ENCODE data around the gene TEAD2. TPM values are rescaled to one million over a fixed set of nuclear protein-coding genes. Genes with fewer than 3 reads are reported as not detected.

TEAD2 gene
- total and polyA plus RNA-seq, 7 donors, result 9.7 to 24.1 (median 15.0) TPM

GRCh38 chr19:49347191-49347590, 15.0 kb downstream of the TEAD2 start:
- H3K9me3 ChIP-seq, result no peaks in the 10 kb centered on the region
- no peak for DNase-seq
- intact Hi-C loops (cut with DNase I), result no loop called here
- 92 to 95% (median 95%) methylated on average over 15 of the region's 15 CpGs for WGBS, 3 donors
- peaks cover 2 to 86% of the 10 kb centered on the region in 2 donors for H3K36me3 ChIP-seq (ENCODE audit: insufficient read depth in 1 of 2, low read depth in 1 of 2)
- no peaks in the 10 kb centered on the region for H3K4me1 ChIP-seq
- no peak for TF ChIP-seq CTCF (IDR thresholded peaks at IDR 0.05)
- H3K4me3 ChIP-seq, result no peak overlapping the region
- H3K27me3 ChIP-seq (ENCODE audit: insufficient read depth in 3 of 3, low read length in 2 of 3), result no peaks in the 10 kb centered on the region
- no peak overlapping the region for H3K27ac ChIP-seq
- ATAC-seq, result no peak

- Histone ChIP-seq H3K27me3 (ENCODE audit: insufficient read depth in 3 of 3, low read length in 2 of 3) (no peaks in the 10 kb centered on the region), H3K27ac (no peak overlapping the region), H3K4me1 (peaks cover 2% of the 10 kb centered on the region), H3K4me3 (no peak overlapping the region), H3K36me3 (ENCODE audit: insufficient read depth in 1 of 2, low read depth in 1 of 2) (peaks cover 0 to 82% of the 10 kb centered on the region in 2 donors), H3K9me3 (no peaks in the 10 kb centered on the region)
- WGBS, 3 donors, result 76 to 82% (median 80%) methylated on average over 11 of the region's 11 CpGs
- DNase-seq, result no peak
- ATAC-seq, result no peak
- TF ChIP-seq CTCF (IDR thresholded peaks at IDR 0.05), result no peak
- intact Hi-C loops (cut with DNase I), result no loop called here
Measured at GRCh38 chr19:49344505-49345423, 17.5 kb downstream of the TEAD2 start.

- H3K4me3 ChIP-seq, result no peak overlapping the region
- H3K27ac ChIP-seq, result no peak overlapping the region
- peaks cover 0 to 66% of the 10 kb centered on the region in 2 donors for H3K36me3 ChIP-seq (ENCODE audit: insufficient read depth in 1 of 2, low read depth in 1 of 2)
- 93 to 96% (median 93%) methylated on average over 6 to 7 of the region's 7 CpGs for WGBS, 3 donors
- no peaks in the 10 kb centered on the region for H3K9me3 ChIP-seq
- ATAC-seq, result no peak
- DNase-seq, result no peak
- intact Hi-C loops (cut with DNase I), result no loop called here
- no peaks in the 10 kb centered on the region for H3K27me3 ChIP-seq (ENCODE audit: insufficient read depth in 3 of 3, low read length in 2 of 3)
- peaks cover 5% of the 10 kb centered on the region for H3K4me1 ChIP-seq
- TF ChIP-seq CTCF (IDR thresholded peaks at IDR 0.05), result no peak
Measured at GRCh38 chr19:49343123-49343522, 19.1 kb downstream of the TEAD2 start.

GRCh38 chr19:49342291-49342721, 19.9 kb downstream of the TEAD2 start:
- ATAC-seq (no peak), DNase-seq (no peak)
- Histone ChIP-seq H3K27me3 (ENCODE audit: insufficient read depth in 3 of 3, low read length in 2 of 3) (no peaks in the 10 kb centered on the region), H3K4me3 (no peak overlapping the region), H3K4me1 (peaks cover 5% of the 10 kb centered on the region), H3K36me3 (ENCODE audit: insufficient read depth in 1 of 2, low read depth in 1 of 2) (peaks cover 0 to 60% of the 10 kb centered on the region in 2 donors), H3K27ac (no peak overlapping the region), H3K9me3 (no peaks in the 10 kb centered on the region)
- 90 to 95% (median 91%) methylated on average over 11 of the region's 11 CpGs for WGBS, 3 donors
- intact Hi-C loops (cut with DNase I), result no loop called here
- TF ChIP-seq CTCF (IDR thresholded peaks at IDR 0.05), result no peak

Data from psoas muscle (tissue), 8 donors.